H9 (cell line): ENCODE results near the gene MMP2. TPM values are rescaled to one million over a fixed set of nuclear protein-coding genes. Genes with fewer than 3 reads are reported as not detected.

ENCODE experiments used
- DNase-seq: peaks from one replicate; pipeline ENCODE4 v3.0.0-alpha.2; 2017
- H2AFZ ChIP-seq: one replicate; pipeline ENCODE4 v1.6.1; 2013; ENCODE audit warnings: mild to moderate bottlenecking, low read length, control low read depth, moderate library complexity
- H2AK5ac ChIP-seq: 2 replicates; pipeline ENCODE4 v1.6.1; 2013; ENCODE audit warnings: low read length, control low read depth, mixed read lengths; ENCODE audit not compliant: insufficient read length
- H2BK120ac ChIP-seq: one replicate; pipeline ENCODE4 v1.6.1; 2013; ENCODE audit warnings: low read depth, mild to moderate bottlenecking, low read length, control low read depth, inconsistent platforms; ENCODE audit not compliant: poor library complexity, severe bottlenecking
- H2BK12ac ChIP-seq: 2 replicates; pipeline ENCODE4 v1.6.1; 2013; ENCODE audit warnings: low read length, control low read depth, mixed read lengths, low read depth; ENCODE audit not compliant: insufficient read length
- H2BK15ac ChIP-seq: 2 replicates; pipeline ENCODE4 v1.6.1; 2013; ENCODE audit warnings: low read depth, low read length, control low read depth
- H2BK20ac ChIP-seq: one replicate; pipeline ENCODE4 v1.6.1; 2013; ENCODE audit warnings: low read depth, mild to moderate bottlenecking, low read length, control low read depth, inconsistent platforms; ENCODE audit not compliant: poor library complexity, severe bottlenecking
- H2BK5ac ChIP-seq: 2 replicates; pipeline ENCODE4 v1.6.1; 2013; ENCODE audit warnings: low read length, control low read depth, mixed read lengths; ENCODE audit not compliant: insufficient read length
- H3K14ac ChIP-seq: 2 replicates; pipeline ENCODE4 v1.6.1; 2013; ENCODE audit warnings: low read length, control low read depth; ENCODE audit not compliant: insufficient read depth
- H3K18ac ChIP-seq: 2 replicates; pipeline ENCODE4 v1.6.1; 2013; ENCODE audit warnings: low read depth, mild to moderate bottlenecking, mixed read lengths, low read length, control low read depth; ENCODE audit not compliant: insufficient read length
- H3K23ac ChIP-seq: 2 replicates; pipeline ENCODE4 v1.6.1; 2013; ENCODE audit warnings: low read length, control low read depth, mixed read lengths, low read depth; ENCODE audit not compliant: insufficient read length
- H3K23me2 ChIP-seq: 2 replicates; pipeline ENCODE4 v1.6.1; 2013; ENCODE audit warnings: low read depth, mild to moderate bottlenecking, mixed read lengths, low read length, control low read depth; ENCODE audit not compliant: insufficient read length, poor library complexity, severe bottlenecking
- H3K27ac ChIP-seq: 2 replicates; pipeline ENCODE4 v1.5.1; 2013; ENCODE audit warnings: low read length, control low read depth, mixed read lengths, low read depth; ENCODE audit not compliant: insufficient read length
- H3K27me3 ChIP-seq: 2 replicates; pipeline ENCODE4 v1.6.1; 2013; ENCODE audit warnings: low read length, control low read depth, inconsistent platforms; ENCODE audit not compliant: insufficient read depth
- H3K4ac ChIP-seq: 2 replicates; pipeline ENCODE4 v1.6.1; 2013; ENCODE audit warnings: low read depth, mild to moderate bottlenecking, control low read depth, inconsistent platforms, low read length, moderate library complexity
- H3K4me1 ChIP-seq: 2 replicates; pipeline ENCODE4 v1.6.1; 2013; ENCODE audit warnings: low read length, control low read depth, inconsistent platforms; ENCODE audit not compliant: insufficient read depth
- H3K4me2 ChIP-seq: 2 replicates; pipeline ENCODE4 v1.6.1; 2013; ENCODE audit warnings: low read length, control low read depth, mixed read lengths; ENCODE audit not compliant: insufficient read length, insufficient read depth
- H3K56ac ChIP-seq: 2 replicates; pipeline ENCODE4 v1.6.1; 2013; ENCODE audit warnings: low read depth, mild to moderate bottlenecking, mixed read lengths, low read length, control low read depth; ENCODE audit not compliant: insufficient read length
- H3K79me1 ChIP-seq: 2 replicates; pipeline ENCODE4 v1.6.1; 2013; ENCODE audit warnings: low read depth, mild to moderate bottlenecking, moderate library complexity, low read length, control low read depth, inconsistent platforms; ENCODE audit not compliant: insufficient read depth, poor library complexity, severe bottlenecking
- H3K79me2 ChIP-seq: 2 replicates; pipeline ENCODE4 v1.6.1; 2013; ENCODE audit warnings: low read length, control low read depth, inconsistent platforms; ENCODE audit not compliant: insufficient read depth
- H3K9ac ChIP-seq: 2 replicates; pipeline ENCODE4 v1.6.1; 2013; ENCODE audit warnings: low read length, control low read depth, mixed read lengths; ENCODE audit not compliant: insufficient read length; ENCODE audit errors: extremely low read depth
- H3K9me3 ChIP-seq: one replicate; pipeline ENCODE4 v1.6.1; 2013; ENCODE audit warnings: low read depth, low read length, inconsistent platforms; ENCODE audit not compliant: control insufficient read depth
- H3T11ph ChIP-seq: one replicate; pipeline ENCODE4 v1.6.1; 2013; ENCODE audit warnings: mild to moderate bottlenecking, low read length, control low read depth, inconsistent platforms
- H4K20me1 ChIP-seq: one replicate; pipeline ENCODE4 v1.6.1; 2013; ENCODE audit not compliant: control insufficient read depth, insufficient read length, insufficient read depth
- H4K5ac ChIP-seq: 2 replicates; pipeline ENCODE4 v1.6.1; 2013; ENCODE audit warnings: low read depth, mild to moderate bottlenecking, mixed read lengths, low read length, control low read depth; ENCODE audit not compliant: insufficient read length
- H4K8ac ChIP-seq: replicated peaks from 2 replicates; pipeline ENCODE4 v1.6.1; 2013; ENCODE audit warnings: low read length, control low read depth, mixed read lengths, low read depth; ENCODE audit not compliant: insufficient read length
- H4K91ac ChIP-seq: 2 replicates; pipeline ENCODE4 v1.6.1; 2013; ENCODE audit warnings: low read depth, mild to moderate bottlenecking, moderate library complexity, mixed read lengths, low read length, control low read depth; ENCODE audit not compliant: insufficient read length
- H3K27ac Mint-ChIP-seq, 3 experiments: 2 replicates in 2 of 3; 3 replicates in 1 of 3; pipeline ENCODE4 v1.8.0; 2020 to 2021; ENCODE audit warnings: mixed read lengths in 3 of 3, mild to moderate bottlenecking in 1 of 3, moderate library complexity in 1 of 3
- H3K27me3 Mint-ChIP-seq: 2 replicates; pipeline ENCODE4 v1.8.0; 2021; ENCODE audit warnings: low read depth, mild to moderate bottlenecking, moderate library complexity, mixed read lengths
- H3K36me3 Mint-ChIP-seq, 3 experiments: 2 replicates in 2 of 3; 3 replicates in 1 of 3; pipeline ENCODE4 v1.8.0; 2020 to 2021; ENCODE audit warnings: low read depth in 3 of 3, mixed read lengths in 3 of 3; ENCODE audit not compliant: insufficient read depth in 1 of 3
- H3K4me1 Mint-ChIP-seq, 2 experiments: 2 replicates each; pipeline ENCODE4 v1.8.0; 2020; ENCODE audit warnings: mixed read lengths in 2 of 2
- H3K4me3 Mint-ChIP-seq, 2 experiments: 2 replicates in 1 of 2; 3 replicates in 1 of 2; pipeline ENCODE4 v1.8.0; 2020 to 2021; ENCODE audit warnings: mild to moderate bottlenecking in 2 of 2, mixed read lengths in 2 of 2, moderate library complexity in 1 of 2
- H3K9me3 Mint-ChIP-seq, 2 experiments: 2 replicates in 1 of 2; 3 replicates in 1 of 2; pipeline ENCODE4 v1.8.0; 2020; ENCODE audit warnings: mild to moderate bottlenecking in 2 of 2, mixed read lengths in 2 of 2, moderate library complexity in 1 of 2
- CTCF ChIP-seq: fragments of 200-600 bp; sonication (generic); conservative IDR thresholded peaks from 3 replicates; pipeline ENCODE4 v1.8.0; 2021; ENCODE audit warnings: antibody characterized with exemption, mild to moderate bottlenecking
- total RNA-seq: library from RNA; stranded (reverse); gene quantifications from 2 replicates; pipeline ENCODE4 v1.2.1, GENCODE V29; 2021

MMP2 gene
- total RNA-seq, 1 experiment from 2014 or later: 23.1 TPM

- Histone ChIP-seq H3K23ac (no peak overlapping the region), H2AFZ (no peak overlapping the region)
- peaks cover 0 to 2% (median 0%) of the 10 kb centered on the region in 3 experiments; a peak in 3 of 7 replicates for H3K36me3 Mint-ChIP-seq
Measured at GRCh38 chr16:55527885-55528284, 48.9 kb downstream of the MMP2 start.

More at GRCh38 chr16:55527885-55528284, 48.9 kb downstream of the MMP2 start:
- H3K4me2 ChIP-seq: no peak overlapping the region
- H3K27me3 ChIP-seq: no peaks in the 10 kb centered on the region
- no peaks in the 10 kb centered on the region for H3K27me3 Mint-ChIP-seq
- no peak overlapping the region for H2AK5ac ChIP-seq
- H2BK15ac ChIP-seq: no peak overlapping the region
- no peak overlapping the region for H3K27ac Mint-ChIP-seq
- no peak overlapping the region for H4K5ac ChIP-seq
- no peaks in the 10 kb centered on the region for H3K23me2 ChIP-seq
- no peak overlapping the region for H3K27ac ChIP-seq
- H3K9me3 ChIP-seq: no peaks in the 10 kb centered on the region
- H2BK120ac ChIP-seq: no peak overlapping the region
- no peak overlapping the region for H3K14ac ChIP-seq
- H4K20me1 ChIP-seq: no peaks in the 10 kb centered on the region
- no peaks in the 10 kb centered on the region for H3K4me1 ChIP-seq
- no peak overlapping the region for H2BK20ac ChIP-seq
- H3K9ac ChIP-seq: no peak overlapping the region
- H2BK5ac ChIP-seq: no peak overlapping the region
- no peak overlapping the region for H4K8ac ChIP-seq
- no peak overlapping the region for H3K56ac ChIP-seq
- no peaks in the 10 kb centered on the region for H3K9me3 Mint-ChIP-seq
- no peak overlapping the region for H2BK12ac ChIP-seq
- no peaks in the 10 kb centered on the region for H3K79me1 ChIP-seq
- H4K91ac ChIP-seq: no peak overlapping the region
- no peak for TF ChIP-seq CTCF
- no peak for DNase-seq
- no peak overlapping the region for H3K4ac ChIP-seq
- H3K79me2 ChIP-seq: no peaks in the 10 kb centered on the region
- peaks cover 4 to 6% of the 10 kb centered on the region in 2 experiments; a peak in 3 of 4 replicates for H3K4me1 Mint-ChIP-seq
- H3K4me3 Mint-ChIP-seq: no peak overlapping the region
- H3K18ac ChIP-seq: no peak overlapping the region
- H3T11ph ChIP-seq: no peak overlapping the region
